H9 (cell line): ENCODE measurements around the gene ENPP1. TPM values are rescaled to one million over a fixed set of nuclear protein-coding genes. Genes with fewer than 3 reads are reported as not detected.

ENCODE experiments used
- DNase-seq: peaks from one replicate; pipeline ENCODE4 v3.0.0-alpha.2; 2017
- H2AFZ ChIP-seq: one replicate; pipeline ENCODE4 v1.6.1; 2013; ENCODE audit warnings: mild to moderate bottlenecking, low read length, control low read depth, moderate library complexity
- H2AK5ac ChIP-seq: 2 replicates; pipeline ENCODE4 v1.6.1; 2013; ENCODE audit warnings: low read length, control low read depth, mixed read lengths; ENCODE audit not compliant: insufficient read length
- H2BK120ac ChIP-seq: one replicate; pipeline ENCODE4 v1.6.1; 2013; ENCODE audit warnings: low read depth, mild to moderate bottlenecking, low read length, control low read depth, inconsistent platforms; ENCODE audit not compliant: poor library complexity, severe bottlenecking
- H2BK12ac ChIP-seq: 2 replicates; pipeline ENCODE4 v1.6.1; 2013; ENCODE audit warnings: low read length, control low read depth, mixed read lengths, low read depth; ENCODE audit not compliant: insufficient read length
- H2BK15ac ChIP-seq: 2 replicates; pipeline ENCODE4 v1.6.1; 2013; ENCODE audit warnings: low read depth, low read length, control low read depth
- H2BK20ac ChIP-seq: one replicate; pipeline ENCODE4 v1.6.1; 2013; ENCODE audit warnings: low read depth, mild to moderate bottlenecking, low read length, control low read depth, inconsistent platforms; ENCODE audit not compliant: poor library complexity, severe bottlenecking
- H2BK5ac ChIP-seq: 2 replicates; pipeline ENCODE4 v1.6.1; 2013; ENCODE audit warnings: low read length, control low read depth, mixed read lengths; ENCODE audit not compliant: insufficient read length
- H3K14ac ChIP-seq: 2 replicates; pipeline ENCODE4 v1.6.1; 2013; ENCODE audit warnings: low read length, control low read depth; ENCODE audit not compliant: insufficient read depth
- H3K18ac ChIP-seq: 2 replicates; pipeline ENCODE4 v1.6.1; 2013; ENCODE audit warnings: low read depth, mild to moderate bottlenecking, mixed read lengths, low read length, control low read depth; ENCODE audit not compliant: insufficient read length
- H3K23ac ChIP-seq: 2 replicates; pipeline ENCODE4 v1.6.1; 2013; ENCODE audit warnings: low read length, control low read depth, mixed read lengths, low read depth; ENCODE audit not compliant: insufficient read length
- H3K23me2 ChIP-seq: 2 replicates; pipeline ENCODE4 v1.6.1; 2013; ENCODE audit warnings: low read depth, mild to moderate bottlenecking, mixed read lengths, low read length, control low read depth; ENCODE audit not compliant: insufficient read length, poor library complexity, severe bottlenecking
- H3K27ac ChIP-seq: 2 replicates; pipeline ENCODE4 v1.5.1; 2013; ENCODE audit warnings: low read length, control low read depth, mixed read lengths, low read depth; ENCODE audit not compliant: insufficient read length
- H3K27me3 ChIP-seq: 2 replicates; pipeline ENCODE4 v1.6.1; 2013; ENCODE audit warnings: low read length, control low read depth, inconsistent platforms; ENCODE audit not compliant: insufficient read depth
- H3K4ac ChIP-seq: 2 replicates; pipeline ENCODE4 v1.6.1; 2013; ENCODE audit warnings: low read depth, mild to moderate bottlenecking, control low read depth, inconsistent platforms, low read length, moderate library complexity
- H3K4me1 ChIP-seq: 2 replicates; pipeline ENCODE4 v1.6.1; 2013; ENCODE audit warnings: low read length, control low read depth, inconsistent platforms; ENCODE audit not compliant: insufficient read depth
- H3K4me2 ChIP-seq: 2 replicates; pipeline ENCODE4 v1.6.1; 2013; ENCODE audit warnings: low read length, control low read depth, mixed read lengths; ENCODE audit not compliant: insufficient read length, insufficient read depth
- H3K56ac ChIP-seq: 2 replicates; pipeline ENCODE4 v1.6.1; 2013; ENCODE audit warnings: low read depth, mild to moderate bottlenecking, mixed read lengths, low read length, control low read depth; ENCODE audit not compliant: insufficient read length
- H3K79me1 ChIP-seq: 2 replicates; pipeline ENCODE4 v1.6.1; 2013; ENCODE audit warnings: low read depth, mild to moderate bottlenecking, moderate library complexity, low read length, control low read depth, inconsistent platforms; ENCODE audit not compliant: insufficient read depth, poor library complexity, severe bottlenecking
- H3K79me2 ChIP-seq: 2 replicates; pipeline ENCODE4 v1.6.1; 2013; ENCODE audit warnings: low read length, control low read depth, inconsistent platforms; ENCODE audit not compliant: insufficient read depth
- H3K9ac ChIP-seq: 2 replicates; pipeline ENCODE4 v1.6.1; 2013; ENCODE audit warnings: low read length, control low read depth, mixed read lengths; ENCODE audit not compliant: insufficient read length; ENCODE audit errors: extremely low read depth
- H3K9me3 ChIP-seq: one replicate; pipeline ENCODE4 v1.6.1; 2013; ENCODE audit warnings: low read depth, low read length, inconsistent platforms; ENCODE audit not compliant: control insufficient read depth
- H3T11ph ChIP-seq: one replicate; pipeline ENCODE4 v1.6.1; 2013; ENCODE audit warnings: mild to moderate bottlenecking, low read length, control low read depth, inconsistent platforms
- H4K20me1 ChIP-seq: one replicate; pipeline ENCODE4 v1.6.1; 2013; ENCODE audit not compliant: control insufficient read depth, insufficient read length, insufficient read depth
- H4K5ac ChIP-seq: 2 replicates; pipeline ENCODE4 v1.6.1; 2013; ENCODE audit warnings: low read depth, mild to moderate bottlenecking, mixed read lengths, low read length, control low read depth; ENCODE audit not compliant: insufficient read length
- H4K8ac ChIP-seq: replicated peaks from 2 replicates; pipeline ENCODE4 v1.6.1; 2013; ENCODE audit warnings: low read length, control low read depth, mixed read lengths, low read depth; ENCODE audit not compliant: insufficient read length
- H4K91ac ChIP-seq: 2 replicates; pipeline ENCODE4 v1.6.1; 2013; ENCODE audit warnings: low read depth, mild to moderate bottlenecking, moderate library complexity, mixed read lengths, low read length, control low read depth; ENCODE audit not compliant: insufficient read length
- H3K27ac Mint-ChIP-seq, 3 experiments: 2 replicates in 2 of 3; 3 replicates in 1 of 3; pipeline ENCODE4 v1.8.0; 2020 to 2021; ENCODE audit warnings: mixed read lengths in 3 of 3, mild to moderate bottlenecking in 1 of 3, moderate library complexity in 1 of 3
- H3K27me3 Mint-ChIP-seq: 2 replicates; pipeline ENCODE4 v1.8.0; 2021; ENCODE audit warnings: low read depth, mild to moderate bottlenecking, moderate library complexity, mixed read lengths
- H3K36me3 Mint-ChIP-seq, 3 experiments: 2 replicates in 2 of 3; 3 replicates in 1 of 3; pipeline ENCODE4 v1.8.0; 2020 to 2021; ENCODE audit warnings: low read depth in 3 of 3, mixed read lengths in 3 of 3; ENCODE audit not compliant: insufficient read depth in 1 of 3
- H3K4me1 Mint-ChIP-seq, 2 experiments: 2 replicates each; pipeline ENCODE4 v1.8.0; 2020; ENCODE audit warnings: mixed read lengths in 2 of 2
- H3K4me3 Mint-ChIP-seq, 2 experiments: 2 replicates in 1 of 2; 3 replicates in 1 of 2; pipeline ENCODE4 v1.8.0; 2020 to 2021; ENCODE audit warnings: mild to moderate bottlenecking in 2 of 2, mixed read lengths in 2 of 2, moderate library complexity in 1 of 2
- H3K9me3 Mint-ChIP-seq, 2 experiments: 2 replicates in 1 of 2; 3 replicates in 1 of 2; pipeline ENCODE4 v1.8.0; 2020; ENCODE audit warnings: mild to moderate bottlenecking in 2 of 2, mixed read lengths in 2 of 2, moderate library complexity in 1 of 2
- CTCF ChIP-seq: fragments of 200-600 bp; sonication (generic); conservative IDR thresholded peaks from 3 replicates; pipeline ENCODE4 v1.8.0; 2021; ENCODE audit warnings: antibody characterized with exemption, mild to moderate bottlenecking
- WGBS: extraction: QIAGEN DNeasy Blood & Tissue Kit; methylation state at CpG from one replicate; pipeline ENCODE4 v1.1.7; 2013; ENCODE audit warnings: missing lambda C conversion rate, low lambda C conversion rate, mixed read lengths; ENCODE audit not compliant: insufficient read length; ENCODE audit errors: extremely low coverage; 5-methylcytosine and 5-hydroxymethylcytosine counted together
- total RNA-seq: library from RNA; stranded (reverse); gene quantifications from 2 replicates; pipeline ENCODE4 v1.2.1, GENCODE V29; 2021

The ENPP1 gene
- total RNA-seq, 1 experiment from 2014 or later: 22.5 TPM

DNA sequence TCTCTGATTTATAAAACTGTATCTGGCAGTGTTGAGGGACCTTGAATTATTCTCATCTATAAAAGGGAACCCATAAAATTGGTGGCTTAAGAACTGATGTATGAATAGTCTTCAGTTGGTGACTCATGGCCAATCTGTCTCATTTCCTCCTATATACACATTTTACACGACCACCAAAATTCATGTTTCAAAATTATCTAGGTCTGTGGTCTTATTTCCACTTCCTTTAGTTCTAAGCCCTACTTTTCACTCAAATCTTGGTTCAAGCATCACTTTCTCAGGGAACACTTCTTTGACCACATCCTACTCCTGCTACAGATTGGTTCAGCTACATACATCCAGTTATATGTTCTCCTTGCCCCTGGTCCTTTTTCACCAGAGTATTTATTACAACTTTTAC is 18.6 kb upstream of the ENPP1 start:
- Histone ChIP-seq H2BK15ac (no peak overlapping the region), H3K4me1 (no peaks in the 10 kb centered on the region), H3K79me1 (no peaks in the 10 kb centered on the region), H4K8ac (no peak overlapping the region), H4K5ac (no peak overlapping the region), H3K14ac (no peak overlapping the region), H3K4ac (no peak overlapping the region), H3K9ac (no peak overlapping the region), H2AK5ac (no peak overlapping the region), H3K18ac (no peak overlapping the region), H3K23me2 (no peaks in the 10 kb centered on the region), H3K79me2 (no peaks in the 10 kb centered on the region), H3K9me3 (no peaks in the 10 kb centered on the region), H2AFZ (no peak overlapping the region), H3K23ac (no peak overlapping the region), H2BK5ac (no peak overlapping the region), H3T11ph (no peak overlapping the region), H4K91ac (no peak overlapping the region), H2BK12ac (no peak overlapping the region), H4K20me1 (no peaks in the 10 kb centered on the region), H3K56ac (no peak overlapping the region), H2BK120ac (no peak overlapping the region), H3K4me2 (no peak overlapping the region), H2BK20ac (no peak overlapping the region), H3K27me3 (no peaks in the 10 kb centered on the region), H3K27ac (no peak overlapping the region)
- Mint-ChIP-seq H3K36me3 (no peaks in the 10 kb centered on the region), H3K27me3 (peaks cover 4% of the 10 kb centered on the region; the same call in 1 of the 2 replicates), H3K4me3 (no peak overlapping the region), H3K27ac (no peak overlapping the region), H3K4me1 (peaks cover 15 to 17% of the 10 kb centered on the region in 2 experiments), H3K9me3 (no peaks in the 10 kb centered on the region)
- no peak for DNase-seq
- no CpG with 5 or more reads among the region's 1 CpG for whole genome bisulfite sequencing
- TF ChIP-seq CTCF: no peak
